MG63 (cell line): ENCODE data around the gene ZNF488. TPM values are rescaled to one million over a fixed set of nuclear protein-coding genes. Genes with fewer than 3 reads are reported as not detected.
A peak's percentile ranks its signal among the peaks of the same experiment; 100 is the strongest.
"Not testable (repeated sequence)": the region's sequence is repeated elsewhere in the genome, so short reads cannot be mapped to it uniquely, and the experiment has no call there.

Experiments used
- DNase-seq: peaks from one replicate; pipeline ENCODE4 v3.0.0-alpha.2; 2020
- H3K27me3 ChIP-seq: fragments of 250-450 bp; sonication (Bioruptor Pico); 2 replicates; pipeline ENCODE4 v1.5.1; 2020; ENCODE audit warnings: mild to moderate bottlenecking, moderate library complexity
- H3K36me3 ChIP-seq: fragments of 250-450 bp; sonication (Bioruptor Pico); 2 replicates; pipeline ENCODE4 v1.5.1; 2020; ENCODE audit warnings: mild to moderate bottlenecking, moderate library complexity
- H3K4me3 ChIP-seq: fragments of 250-450 bp; sonication (Bioruptor Pico); 2 replicates; pipeline ENCODE4 v1.5.1; 2020; ENCODE audit warnings: mild to moderate bottlenecking, moderate library complexity
- H3K9me3 ChIP-seq: fragments of 250-450 bp; sonication (Bioruptor Pico); 2 replicates; pipeline ENCODE4 v1.5.1; 2020; ENCODE audit warnings: mild to moderate bottlenecking, moderate library complexity
- total RNA-seq: library from RNA; depleted of rRNA; stranded (reverse); fragments of >200 nt; shearing (Covaris generic); gene quantifications from 2 replicates; pipeline ENCODE4 v1.2.3, GENCODE V29; 2014; ENCODE audit warnings: low replicate concordance; rRNA removed

Gene ZNF488, protein sequence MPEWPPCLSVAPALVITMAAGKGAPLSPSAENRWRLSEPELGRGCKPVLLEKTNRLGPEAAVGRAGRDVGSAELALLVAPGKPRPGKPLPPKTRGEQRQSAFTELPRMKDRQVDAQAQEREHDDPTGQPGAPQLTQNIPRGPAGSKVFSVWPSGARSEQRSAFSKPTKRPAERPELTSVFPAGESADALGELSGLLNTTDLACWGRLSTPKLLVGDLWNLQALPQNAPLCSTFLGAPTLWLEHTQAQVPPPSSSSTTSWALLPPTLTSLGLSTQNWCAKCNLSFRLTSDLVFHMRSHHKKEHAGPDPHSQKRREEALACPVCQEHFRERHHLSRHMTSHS
- 0.07 TPM in 1 of 2 replicates, not detected in the other for total RNA-seq

DNA sequence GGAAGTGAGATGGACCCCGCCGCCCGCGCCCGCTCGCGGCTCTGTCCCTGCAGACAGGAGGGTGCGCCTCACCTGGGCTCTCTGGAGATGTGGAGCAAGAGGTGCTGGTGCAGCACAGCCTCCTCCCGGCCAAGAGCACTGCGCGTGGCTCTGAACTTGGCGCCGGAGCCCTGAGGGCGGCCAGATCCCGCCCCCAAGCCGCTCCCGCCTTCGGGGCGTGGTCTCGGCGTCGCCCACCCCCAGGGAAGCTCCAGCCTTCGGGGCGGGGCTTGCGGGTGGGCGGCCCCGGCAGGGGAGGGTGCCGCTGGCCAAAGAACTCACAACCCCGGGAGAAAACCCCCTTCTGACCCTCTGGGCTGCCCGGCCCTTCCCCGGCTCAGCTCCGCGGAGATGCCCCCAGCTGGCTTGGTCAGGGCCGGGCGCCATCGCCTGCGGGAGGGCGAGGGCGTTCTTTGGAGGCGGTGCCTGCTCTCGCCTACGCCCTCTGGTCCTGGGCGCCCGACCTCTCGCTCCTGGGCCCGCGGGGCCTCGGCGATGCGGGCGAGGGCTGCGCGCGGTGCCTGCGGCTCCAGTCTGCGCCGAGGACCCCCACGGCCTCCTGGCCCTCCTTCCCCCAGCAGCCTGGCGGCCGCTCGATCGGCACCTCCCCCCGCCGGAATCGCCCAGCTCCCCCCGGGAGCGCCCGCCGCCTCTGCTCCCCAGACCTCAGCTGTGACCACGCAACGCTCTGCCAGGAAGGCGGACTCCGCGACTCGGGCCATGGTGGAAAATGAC lies at the start of gene ZNF488:
ZNF488 (minus strand) TSS at position 146 of the 774 bp plus-strand sequence. CDS start 15,464 bp downstream, outside the sequence.
- H3K27me3 ChIP-seq: no peaks in the 10 kb centered on the region
- DNase-seq: peak; percentile 84
- H3K4me3 ChIP-seq: peak within 1 kb of the TSS; percentile 63
- no peaks in the 10 kb centered on the region for H3K9me3 ChIP-seq
- H3K36me3 ChIP-seq: no peaks in the 10 kb centered on the region

DNA sequence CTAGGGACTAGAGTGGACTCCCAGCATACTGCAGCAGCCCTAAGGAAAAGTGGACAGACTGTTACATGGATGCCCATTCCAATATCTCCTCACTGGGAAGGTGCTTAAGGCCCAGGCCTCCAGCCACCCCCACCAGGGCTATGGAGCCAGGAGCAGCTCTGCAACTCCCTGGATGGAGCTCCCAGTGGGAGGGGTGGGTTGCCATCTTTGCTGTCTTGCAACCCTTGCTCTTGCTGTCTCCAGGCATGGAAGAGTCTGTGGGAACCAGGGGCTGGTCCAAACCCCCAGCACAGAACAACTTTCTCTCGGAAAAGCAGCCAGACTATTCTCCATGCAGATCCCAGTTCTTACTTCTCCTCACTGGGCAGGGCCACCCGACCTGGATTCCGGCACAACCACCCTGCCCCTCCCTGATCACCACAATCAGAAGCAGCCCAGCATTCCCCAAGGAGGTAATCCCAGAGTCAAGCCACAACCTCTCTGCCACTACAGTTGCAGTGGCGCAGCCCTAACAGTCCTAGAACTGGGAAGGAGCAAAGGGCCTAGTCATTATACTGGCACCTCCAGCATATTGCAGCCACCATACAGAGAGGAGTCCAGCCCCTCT lies 41.8 kb upstream of the ZNF488 start:
- H3K27me3 ChIP-seq: no peaks in the 10 kb centered on the region
- no peak overlapping the region for H3K4me3 ChIP-seq
- H3K9me3 ChIP-seq: no peaks in the 10 kb centered on the region
- DNase-seq: no peak
- no peaks in the 10 kb centered on the region for H3K36me3 ChIP-seq

DNA sequence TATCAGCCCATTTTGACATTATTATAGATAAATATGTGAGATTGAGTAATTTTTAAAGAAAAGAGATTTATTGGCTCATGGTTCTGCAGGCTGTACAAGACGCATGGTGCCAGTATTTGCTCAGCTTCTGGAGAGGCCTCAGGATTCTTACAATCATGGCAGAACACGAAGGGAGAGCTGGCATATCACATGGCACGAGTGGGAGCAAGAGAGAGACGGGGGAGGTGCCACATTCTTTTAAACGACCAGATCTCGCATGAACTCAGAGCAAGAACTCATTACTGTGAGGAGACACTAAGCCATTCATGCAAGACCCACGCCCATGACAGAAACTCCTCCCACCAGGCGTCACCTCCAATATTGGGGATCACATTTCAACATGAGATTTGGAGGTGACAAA lies 40.1 kb upstream of the ZNF488 start:
- no peaks in the 10 kb centered on the region for H3K36me3 ChIP-seq
- no peaks in the 10 kb centered on the region for H3K9me3 ChIP-seq
- no peaks in the 10 kb centered on the region for H3K27me3 ChIP-seq
- no peak overlapping the region for H3K4me3 ChIP-seq
- DNase-seq: no peak

DNA sequence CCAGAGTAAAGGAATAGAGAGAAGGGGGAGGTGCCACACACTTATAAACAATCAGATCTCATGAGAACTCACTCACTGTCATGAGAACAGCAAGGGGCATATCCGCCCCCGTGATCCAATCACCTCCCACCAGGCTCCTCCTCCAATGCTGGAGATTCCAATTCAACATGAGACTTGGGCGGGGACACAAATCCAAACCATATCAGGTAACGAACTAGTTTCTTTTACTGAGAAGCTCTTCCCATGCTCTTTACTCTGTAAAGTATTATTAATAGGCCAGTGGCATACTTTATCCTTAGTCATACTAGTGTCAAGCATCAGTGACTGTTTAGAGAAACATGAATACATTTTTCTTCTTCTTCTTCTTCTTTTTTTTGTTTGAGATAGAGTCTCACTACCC lies 39.4 kb upstream of the ZNF488 start:
- Histone ChIP-seq H3K27me3 (no peaks in the 10 kb centered on the region), H3K36me3 (no peaks in the 10 kb centered on the region), H3K4me3 (no peak overlapping the region), H3K9me3 (no peaks in the 10 kb centered on the region)
- no peak for DNase-seq

DNA sequence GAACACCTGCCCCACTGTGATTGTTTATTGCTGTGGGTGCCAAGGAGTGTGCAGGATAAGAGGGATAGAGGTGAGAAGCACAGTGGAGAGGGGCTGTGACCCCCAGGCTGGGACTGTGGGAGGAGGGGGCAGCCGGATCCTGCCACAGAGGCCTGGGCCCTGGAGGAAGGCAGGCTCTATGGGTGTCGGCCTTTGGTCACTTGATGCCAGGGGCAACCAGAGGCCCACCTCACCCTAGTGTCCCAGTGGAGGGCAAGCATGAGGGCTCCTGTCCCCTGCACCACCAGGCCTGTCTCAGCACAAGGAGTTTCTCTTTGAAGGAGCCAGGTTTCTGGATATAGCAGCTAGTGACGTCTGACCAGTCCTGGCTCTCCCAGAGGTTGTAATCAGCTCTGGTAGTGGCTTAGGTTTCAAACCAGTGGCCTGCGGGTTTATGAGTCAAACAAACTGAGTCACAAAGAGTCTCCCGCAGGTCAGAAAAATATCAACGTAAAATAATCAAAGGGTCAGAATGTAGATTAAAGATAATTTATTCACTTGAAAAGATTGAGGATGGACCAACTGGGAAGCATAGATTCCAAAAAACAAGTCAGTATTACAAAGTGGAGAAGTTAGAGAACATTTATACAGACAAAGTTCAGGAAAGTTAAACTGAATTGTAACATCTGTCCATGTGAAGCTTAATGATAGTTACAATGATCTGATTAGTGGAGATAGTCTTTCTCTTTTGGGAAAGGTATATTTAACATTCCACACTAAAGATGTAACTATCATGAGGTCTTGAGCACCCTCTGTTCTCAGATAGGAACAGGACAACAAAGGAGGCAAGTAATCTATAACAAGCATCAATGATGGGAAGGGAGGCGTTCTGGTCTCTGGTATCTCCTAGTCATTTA lies 37.2 kb upstream of the ZNF488 start:
- Histone ChIP-seq H3K36me3 (no peaks in the 10 kb centered on the region), H3K27me3 (no peaks in the 10 kb centered on the region), H3K9me3 (no peaks in the 10 kb centered on the region), H3K4me3 (no peak overlapping the region)
- peak; percentile 75 for DNase-seq

DNA sequence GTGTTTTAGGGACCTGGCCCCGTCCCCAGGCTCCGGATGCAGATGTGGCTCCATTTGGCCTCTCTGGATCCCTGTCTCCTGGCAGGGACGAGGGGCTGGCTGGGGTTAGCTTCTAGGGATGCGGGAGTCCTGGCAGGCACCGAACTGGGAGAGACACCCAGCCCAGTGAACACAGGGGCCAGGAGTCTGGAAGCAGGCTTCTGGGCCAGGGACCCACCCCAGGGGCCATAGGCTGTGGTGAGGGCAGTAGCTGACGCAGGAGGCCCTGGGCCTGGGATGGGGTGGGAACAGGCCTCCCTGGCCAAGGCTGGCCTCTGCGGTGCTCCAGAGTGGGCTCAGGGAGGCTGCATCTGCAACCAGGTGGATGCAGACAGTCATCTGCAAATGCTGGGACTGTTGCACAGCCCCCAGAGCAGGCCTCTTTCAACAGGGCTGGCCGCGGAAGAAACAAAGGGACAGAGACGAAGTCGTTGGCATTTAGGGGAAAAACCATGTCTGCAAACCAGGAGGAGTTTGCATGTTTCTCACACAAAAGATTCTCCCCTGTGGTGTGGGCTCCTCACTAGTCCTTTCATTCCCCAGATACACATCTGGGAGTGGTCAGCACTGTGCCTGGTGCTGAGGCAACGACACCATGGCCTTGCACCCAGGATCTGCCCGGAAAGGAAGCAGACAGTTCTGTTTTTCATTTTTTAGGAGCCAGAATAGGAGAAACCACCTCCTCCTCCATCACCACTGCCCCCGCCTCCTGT lies 36.4 kb upstream of the ZNF488 start:
- Histone ChIP-seq H3K4me3 (no peak overlapping the region), H3K36me3 (no peaks in the 10 kb centered on the region), H3K27me3 (no peaks in the 10 kb centered on the region), H3K9me3 (no peaks in the 10 kb centered on the region)
- DNase-seq: no peak

DNA sequence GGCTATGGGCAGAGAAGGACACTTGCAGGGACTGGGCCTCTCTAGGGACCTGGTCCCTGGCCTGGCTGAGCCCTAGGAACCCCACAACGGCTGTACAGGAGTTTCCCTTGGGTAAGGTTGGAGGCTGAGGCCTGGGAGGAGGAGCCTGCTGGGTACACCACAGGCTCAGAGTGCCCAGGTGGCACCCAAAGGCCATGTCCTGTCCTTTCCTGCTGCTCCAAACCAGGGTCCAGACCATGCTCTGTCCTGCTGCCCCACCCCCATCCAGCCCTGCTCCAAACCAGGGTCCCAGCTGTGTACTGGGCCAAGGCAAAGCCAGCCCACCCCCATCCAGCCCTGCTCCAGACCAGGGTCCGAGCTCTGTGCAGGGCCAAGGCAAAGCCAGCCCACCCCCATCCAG lies 35.3 kb upstream of the ZNF488 start:
- DNase-seq: no peak
- Histone ChIP-seq H3K27me3 (no peaks in the 10 kb centered on the region), H3K9me3 (no peaks in the 10 kb centered on the region), H3K36me3 (no peaks in the 10 kb centered on the region), H3K4me3 (no peak overlapping the region)

DNA sequence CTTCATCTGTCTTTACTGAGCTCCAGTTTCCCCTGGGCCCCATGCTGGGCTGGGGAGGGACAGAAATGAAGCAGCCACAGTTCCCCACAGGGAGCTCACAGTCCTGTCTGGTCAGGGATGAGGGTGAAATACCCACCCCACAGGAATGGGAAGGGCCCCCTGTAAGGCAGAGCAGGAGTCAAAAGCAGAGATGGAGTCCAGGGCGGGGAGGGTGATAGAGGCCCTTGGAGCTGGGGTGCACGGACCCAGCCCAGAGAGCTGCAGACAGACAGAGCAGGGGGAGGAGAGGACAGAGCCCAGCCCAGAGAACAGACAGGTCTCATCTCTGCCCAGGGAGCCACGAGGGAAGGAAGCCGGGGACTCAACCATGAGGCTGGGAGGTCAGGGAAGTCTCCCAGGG lies 34.9 kb upstream of the ZNF488 start:
- no peak overlapping the region for H3K4me3 ChIP-seq

DNA sequence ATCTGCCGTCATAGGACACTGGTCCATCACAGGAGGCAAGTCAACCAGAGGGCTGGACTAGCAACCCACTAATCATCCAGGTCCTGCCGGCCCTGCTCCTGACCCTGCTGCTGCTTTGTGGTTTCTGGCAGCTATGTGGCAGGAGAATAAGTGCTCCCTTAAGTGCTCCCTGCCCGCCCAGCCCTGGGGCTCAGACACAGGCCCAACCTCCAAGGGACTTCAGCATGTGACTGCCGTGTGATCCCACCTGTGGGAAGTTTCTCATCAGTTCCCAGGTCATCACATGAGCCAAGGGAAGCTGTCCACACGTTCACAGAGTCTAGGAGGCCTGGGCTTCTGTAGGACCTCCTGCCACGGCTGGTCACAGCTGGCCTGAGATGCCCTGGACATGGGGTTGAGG lies 34.2 kb upstream of the ZNF488 start:
- H3K4me3 ChIP-seq: no peak overlapping the region
- no peak for DNase-seq
- H3K9me3 ChIP-seq: no peaks in the 10 kb centered on the region
- H3K36me3 ChIP-seq: no peaks in the 10 kb centered on the region
- no peaks in the 10 kb centered on the region for H3K27me3 ChIP-seq

More for the DNA sequence above, 34.9 kb upstream of the ZNF488 start:
- Histone ChIP-seq H3K36me3 (no peaks in the 10 kb centered on the region), H3K27me3 (no peaks in the 10 kb centered on the region), H3K9me3 (no peaks in the 10 kb centered on the region)
- DNase-seq: no peak

DNA sequence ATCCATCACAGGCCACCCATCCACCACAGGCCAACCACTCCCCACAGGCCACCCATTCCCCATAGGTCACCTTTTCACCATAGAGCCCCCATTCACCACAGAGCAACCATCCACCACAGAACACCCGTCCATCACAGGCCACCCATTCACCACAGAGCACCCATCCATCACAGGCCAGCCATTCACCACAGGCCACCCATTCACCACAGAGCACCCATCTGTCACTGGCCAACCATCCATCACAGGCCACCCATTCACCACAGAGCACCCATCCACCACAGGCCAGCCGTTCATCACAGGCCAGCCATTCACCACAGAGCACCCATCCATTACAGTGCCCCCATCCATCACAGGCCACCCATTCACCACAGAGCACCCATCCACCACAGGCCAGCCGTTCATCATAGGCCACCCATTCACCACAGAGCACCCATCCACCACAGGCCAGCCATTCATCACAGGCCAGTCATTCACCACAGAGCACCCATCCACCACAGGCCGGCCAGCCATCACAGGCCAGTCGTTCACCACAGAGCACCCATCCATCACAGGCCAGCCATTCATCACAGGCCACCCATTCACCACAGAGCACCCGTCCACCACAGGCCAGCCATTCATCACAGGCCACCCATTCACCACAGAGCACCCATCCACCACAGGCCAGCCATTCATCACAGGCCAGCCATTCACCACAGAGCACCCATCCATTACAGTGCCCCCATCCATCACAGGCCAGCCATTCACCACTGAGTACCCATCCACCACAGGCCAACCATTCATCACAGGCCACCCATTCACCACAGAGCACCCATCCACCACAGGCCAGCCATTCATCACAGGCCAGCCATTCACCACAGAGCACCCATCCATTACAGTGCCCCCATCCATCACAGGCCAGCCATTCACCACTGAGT lies 32.5 kb upstream of the ZNF488 start:
- not testable (repeated sequence) for H3K9me3 ChIP-seq, H3K4me3 ChIP-seq, H3K27me3 ChIP-seq, H3K36me3 ChIP-seq, DNase-seq

DNA sequence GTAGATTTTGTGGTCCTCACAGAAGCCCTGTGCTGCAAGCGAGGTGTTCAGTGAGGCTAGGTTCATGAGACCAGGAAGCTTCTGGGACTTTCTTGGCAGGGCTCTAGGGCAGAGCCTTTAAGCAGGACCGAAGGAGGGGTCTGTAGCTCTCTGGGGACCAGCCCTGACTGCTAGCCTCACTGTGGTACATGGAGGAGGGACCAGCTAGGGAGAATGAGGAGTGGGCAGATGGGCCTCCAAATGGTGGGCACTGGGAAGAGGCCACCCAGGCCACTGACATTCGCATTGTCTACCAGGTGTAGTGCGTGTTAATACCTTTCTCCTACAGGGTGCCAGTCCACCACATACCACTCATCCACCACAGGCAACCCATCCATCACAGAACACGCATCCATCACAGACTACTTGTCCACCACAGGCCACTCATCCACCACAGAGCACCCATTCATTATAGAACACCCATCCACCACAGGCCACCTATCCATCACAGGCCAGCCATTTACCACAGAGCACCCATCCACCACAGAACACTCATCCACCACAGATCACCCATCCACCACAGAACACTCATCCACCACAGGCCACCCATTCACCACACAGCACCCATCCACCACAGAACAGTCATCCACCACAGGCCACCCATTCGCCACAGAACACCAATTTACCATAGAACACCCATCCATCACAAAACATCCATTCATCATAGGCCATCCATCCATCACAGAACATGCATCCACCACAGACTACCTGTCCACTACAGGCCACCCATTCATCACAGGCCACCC lies 31.6 kb upstream of the ZNF488 start:
- Histone ChIP-seq H3K27me3 (no peaks in the 10 kb centered on the region), H3K36me3 (no peaks in the 10 kb centered on the region), H3K9me3 (no peaks in the 10 kb centered on the region), H3K4me3 (no peak overlapping the region)
- no peak for DNase-seq

DNA sequence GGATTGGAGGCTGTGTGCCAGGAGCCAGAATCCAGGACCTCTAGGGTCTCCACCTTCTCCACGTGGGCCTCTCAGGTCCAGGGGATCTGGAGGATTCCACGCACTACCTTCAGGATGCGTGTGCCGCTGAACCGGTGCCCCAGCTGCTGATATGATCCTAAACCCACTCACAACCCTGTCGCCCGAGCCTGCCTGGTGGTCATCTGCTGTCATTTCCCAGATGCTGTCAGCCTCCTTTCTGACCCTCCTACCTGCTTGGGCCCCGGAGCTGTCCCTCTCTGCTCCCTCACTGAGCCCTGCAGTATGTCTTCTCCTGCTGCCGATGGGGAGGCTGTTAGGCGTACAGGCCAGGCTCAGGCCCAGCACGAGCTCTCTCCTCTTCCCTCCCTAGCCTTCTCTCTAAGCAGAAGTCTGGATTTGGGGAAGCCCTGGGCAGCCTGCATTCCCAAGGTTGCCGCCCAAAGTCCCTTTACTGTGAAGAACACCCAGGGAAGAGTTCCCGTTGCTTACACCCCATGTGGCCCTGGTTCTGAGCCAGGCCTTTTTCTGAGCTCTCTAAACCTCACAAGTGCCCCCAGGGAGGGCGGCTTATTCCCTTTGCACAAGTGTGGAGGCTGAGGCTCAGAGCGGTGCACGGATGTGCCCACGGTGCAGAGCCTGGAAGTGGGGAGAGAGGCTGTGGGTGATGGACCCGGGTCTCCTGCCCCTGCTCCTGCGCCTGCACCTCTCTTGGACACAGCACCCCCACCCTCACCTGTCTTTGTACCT lies 30.8 kb upstream of the ZNF488 start:
- Histone ChIP-seq H3K4me3 (no peak overlapping the region), H3K9me3 (no peaks in the 10 kb centered on the region), H3K27me3 (no peaks in the 10 kb centered on the region), H3K36me3 (no peaks in the 10 kb centered on the region)
- DNase-seq: no peak

DNA sequence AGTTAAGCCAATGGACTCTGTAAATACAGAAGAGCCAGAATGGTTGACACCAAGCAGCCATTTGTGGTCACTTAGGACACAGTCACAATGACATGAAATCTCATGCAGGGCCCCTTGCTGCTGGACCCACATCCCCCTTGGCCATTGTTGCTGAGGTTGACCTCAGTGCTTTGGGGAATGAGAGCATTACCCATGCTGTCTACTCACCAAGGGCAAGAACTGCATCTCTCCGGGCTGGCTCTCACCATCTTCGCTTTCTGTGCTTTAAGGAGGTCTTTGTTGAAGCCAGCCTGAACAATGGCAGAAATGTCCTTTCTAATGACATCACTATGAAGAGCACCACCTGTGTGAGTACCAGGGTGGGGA lies 30.1 kb upstream of the ZNF488 start:
- no peak overlapping the region for H3K4me3 ChIP-seq
- DNase-seq: no peak
- no peaks in the 10 kb centered on the region for H3K9me3 ChIP-seq
- H3K27me3 ChIP-seq: no peaks in the 10 kb centered on the region
- no peaks in the 10 kb centered on the region for H3K36me3 ChIP-seq
